ENCODE measurements around the gene GPR26.
A peak's percentile ranks its signal among the peaks of the same experiment; 100 is the strongest.

GPR26 gene

GRCh38 chr10:123635745-123636144, 30.4 kb upstream of the GPR26 start:
- Histone ChIP-seq H3K36me3 (ENCODE audit: control insufficient read depth in 1 of 2, insufficient read depth in 2 of 2, low read length in 2 of 2) (no peaks in the 10 kb centered on the region), H2BK12ac (ENCODE audit: low read length) (no peak overlapping the region), H3K9ac (ENCODE audit: low read length) (no peak overlapping the region), H2BK120ac (ENCODE audit: insufficient read depth, low read length, poor library complexity) (no peak overlapping the region), H3K27ac (ENCODE audit: low read depth, low read length) (no peak overlapping the region), H3K4me3 (ENCODE audit: low read depth, low read length) (no peak overlapping the region), H2AK5ac (ENCODE audit: low read length) (no peak overlapping the region), H3K23ac (ENCODE audit: low read length) (no peak overlapping the region), H3K4ac (ENCODE audit: low read depth, low read length) (no peak overlapping the region), H3K9me3 (ENCODE audit: insufficient read depth, low read depth, low read length) (peaks cover 2% of the 10 kb centered on the region), H3K4me1 (ENCODE audit: control insufficient read depth in 1 of 2, insufficient read depth in 2 of 2, low read length in 2 of 2) (peaks cover 16 to 28% of the 10 kb centered on the region in 2 experiments), H4K12ac (ENCODE audit: low read depth, low read length) (no peak overlapping the region), H3K79me1 (ENCODE audit: low read length) (peaks cover 3% of the 10 kb centered on the region), H4K8ac (ENCODE audit: low read depth, low read length) (no peak overlapping the region), H2AFZ (ENCODE audit: insufficient read depth, low read length, poor library complexity) (no peak overlapping the region), H2BK5ac (ENCODE audit: low read depth, low read length, poor library complexity) (no peak overlapping the region), H3K79me2 (ENCODE audit: control insufficient read depth, insufficient read depth, low read length, poor library complexity) (no peaks in the 10 kb centered on the region), H3K18ac (ENCODE audit: low read length) (no peak overlapping the region), H4K91ac (ENCODE audit: low read depth, low read length) (no peak overlapping the region), H3K27me3 (ENCODE audit: insufficient read depth, low read length) (no peaks in the 10 kb centered on the region), H3K14ac (ENCODE audit: low read length) (no peak overlapping the region), H3K4me2 (ENCODE audit: low read length) (no peak overlapping the region)
- no CpG with 5 or more reads among the region's 2 CpGs for WGBS (ENCODE audit: extremely low coverage, insufficient coverage, insufficient read length)
- DNase-seq: peak in 1 of 2 donors; percentile 27

GRCh38 chr10:123636598-123637325, 29.4 kb upstream of the GPR26 start:
- H3K79me1 ChIP-seq (ENCODE audit: low read length): peaks cover 3% of the 10 kb centered on the region
- no peak overlapping the region for H3K9ac ChIP-seq (ENCODE audit: low read length)
- no peak overlapping the region for H4K91ac ChIP-seq (ENCODE audit: low read depth, low read length)
- H2BK12ac ChIP-seq (ENCODE audit: low read length): peak overlapping the region; percentile 20
- H3K4me1 ChIP-seq (ENCODE audit: control insufficient read depth in 1 of 2, insufficient read depth in 2 of 2, low read length in 2 of 2): peaks cover 16 to 28% of the 10 kb centered on the region in 2 experiments
- no peak overlapping the region for H3K18ac ChIP-seq (ENCODE audit: low read length)
- no peak overlapping the region for H2BK5ac ChIP-seq (ENCODE audit: low read depth, low read length, poor library complexity)
- H2BK120ac ChIP-seq (ENCODE audit: insufficient read depth, low read length, poor library complexity): no peak overlapping the region
- H2AK5ac ChIP-seq (ENCODE audit: low read length): no peak overlapping the region
- H2AFZ ChIP-seq (ENCODE audit: insufficient read depth, low read length, poor library complexity): no peak overlapping the region
- no peak overlapping the region for H4K8ac ChIP-seq (ENCODE audit: low read depth, low read length)
- WGBS (ENCODE audit: extremely low coverage, insufficient coverage, insufficient read length): no CpG with 5 or more reads among the region's 8 CpGs
- H3K23ac ChIP-seq (ENCODE audit: low read length): no peak overlapping the region
- no peak overlapping the region for H3K27ac ChIP-seq (ENCODE audit: low read depth, low read length)
- H4K12ac ChIP-seq (ENCODE audit: low read depth, low read length): no peak overlapping the region
- H3K4me2 ChIP-seq (ENCODE audit: low read length): no peak overlapping the region
- H3K27me3 ChIP-seq (ENCODE audit: insufficient read depth, low read length): no peaks in the 10 kb centered on the region
- no peaks in the 10 kb centered on the region for H3K79me2 ChIP-seq (ENCODE audit: control insufficient read depth, insufficient read depth, low read length, poor library complexity)
- no peak overlapping the region for H3K14ac ChIP-seq (ENCODE audit: low read length)
- H3K4me3 ChIP-seq (ENCODE audit: low read depth, low read length): no peak overlapping the region
- peaks cover 2% of the 10 kb centered on the region for H3K9me3 ChIP-seq (ENCODE audit: insufficient read depth, low read depth, low read length)
- DNase-seq: peak; percentile 24 to 55
- H3K36me3 ChIP-seq (ENCODE audit: control insufficient read depth in 1 of 2, insufficient read depth in 2 of 2, low read length in 2 of 2): no peaks in the 10 kb centered on the region
- no peak overlapping the region for H3K4ac ChIP-seq (ENCODE audit: low read depth, low read length)

- Histone ChIP-seq H3K4me3 (ENCODE audit: low read depth, low read length) (no peak overlapping the region), H3K4ac (ENCODE audit: low read depth, low read length) (no peak overlapping the region), H3K4me1 (ENCODE audit: control insufficient read depth in 1 of 2, insufficient read depth in 2 of 2, low read length in 2 of 2) (peaks cover 16 to 28% of the 10 kb centered on the region in 2 experiments), H3K18ac (ENCODE audit: low read length) (no peak overlapping the region), H3K9ac (ENCODE audit: low read length) (no peak overlapping the region), H4K91ac (ENCODE audit: low read depth, low read length) (no peak overlapping the region), H3K14ac (ENCODE audit: low read length) (no peak overlapping the region), H3K79me1 (ENCODE audit: low read length) (peaks cover 4% of the 10 kb centered on the region), H2BK120ac (ENCODE audit: insufficient read depth, low read length, poor library complexity) (no peak overlapping the region), H3K4me2 (ENCODE audit: low read length) (no peak overlapping the region), H3K27ac (ENCODE audit: low read depth, low read length) (no peak overlapping the region), H2BK5ac (ENCODE audit: low read depth, low read length, poor library complexity) (no peak overlapping the region), H3K36me3 (ENCODE audit: control insufficient read depth in 1 of 2, insufficient read depth in 2 of 2, low read length in 2 of 2) (no peaks in the 10 kb centered on the region), H3K79me2 (ENCODE audit: control insufficient read depth, insufficient read depth, low read length, poor library complexity) (no peaks in the 10 kb centered on the region), H2AK5ac (ENCODE audit: low read length) (no peak overlapping the region), H3K23ac (ENCODE audit: low read length) (no peak overlapping the region), H2BK12ac (ENCODE audit: low read length) (peak overlapping the region; percentile 47), H3K27me3 (ENCODE audit: insufficient read depth, low read length) (no peaks in the 10 kb centered on the region), H4K12ac (ENCODE audit: low read depth, low read length) (no peak overlapping the region), H3K9me3 (ENCODE audit: insufficient read depth, low read depth, low read length) (peaks cover 2% of the 10 kb centered on the region), H4K8ac (ENCODE audit: low read depth, low read length) (no peak overlapping the region), H2AFZ (ENCODE audit: insufficient read depth, low read length, poor library complexity) (no peak overlapping the region)
- DNase-seq: no peak
- no CpG with 5 or more reads among the region's 6 CpGs for WGBS (ENCODE audit: extremely low coverage, insufficient coverage, insufficient read length)
Observed at GRCh38 chr10:123637326-123637880, 28.8 kb upstream of the GPR26 start.

GRCh38 chr10:123639131-123639530, 27.0 kb upstream of the GPR26 start:
- WGBS (ENCODE audit: extremely low coverage, insufficient coverage, insufficient read length): no CpG with 5 or more reads among the region's 3 CpGs
- no peak for DNase-seq
- peak overlapping the region; percentile 45 for H2BK12ac ChIP-seq (ENCODE audit: low read length)
- H3K79me1 ChIP-seq (ENCODE audit: low read length): peaks cover 4% of the 10 kb centered on the region
- no peak overlapping the region for H3K4me2 ChIP-seq (ENCODE audit: low read length)
- H3K9ac ChIP-seq (ENCODE audit: low read length): no peak overlapping the region
- no peak overlapping the region for H3K4ac ChIP-seq (ENCODE audit: low read depth, low read length)
- H3K36me3 ChIP-seq (ENCODE audit: control insufficient read depth in 1 of 2, insufficient read depth in 2 of 2, low read length in 2 of 2): no peaks in the 10 kb centered on the region
- H2BK120ac ChIP-seq (ENCODE audit: insufficient read depth, low read length, poor library complexity): no peak overlapping the region
- H3K14ac ChIP-seq (ENCODE audit: low read length): no peak overlapping the region
- H4K8ac ChIP-seq (ENCODE audit: low read depth, low read length): no peak overlapping the region
- no peak overlapping the region for H2AK5ac ChIP-seq (ENCODE audit: low read length)
- no peak overlapping the region for H3K18ac ChIP-seq (ENCODE audit: low read length)
- no peaks in the 10 kb centered on the region for H3K79me2 ChIP-seq (ENCODE audit: control insufficient read depth, insufficient read depth, low read length, poor library complexity)
- H2BK5ac ChIP-seq (ENCODE audit: low read depth, low read length, poor library complexity): peak overlapping the region; percentile 21
- no peak overlapping the region for H2AFZ ChIP-seq (ENCODE audit: insufficient read depth, low read length, poor library complexity)
- peaks cover 21 to 30% of the 10 kb centered on the region in 2 experiments for H3K4me1 ChIP-seq (ENCODE audit: control insufficient read depth in 1 of 2, insufficient read depth in 2 of 2, low read length in 2 of 2)
- H3K27ac ChIP-seq (ENCODE audit: low read depth, low read length): no peak overlapping the region
- H4K91ac ChIP-seq (ENCODE audit: low read depth, low read length): no peak overlapping the region
- no peak overlapping the region for H3K23ac ChIP-seq (ENCODE audit: low read length)
- no peak overlapping the region for H4K12ac ChIP-seq (ENCODE audit: low read depth, low read length)
- H3K4me3 ChIP-seq (ENCODE audit: low read depth, low read length): no peak overlapping the region
- peaks cover 2% of the 10 kb centered on the region for H3K9me3 ChIP-seq (ENCODE audit: insufficient read depth, low read depth, low read length)
- no peaks in the 10 kb centered on the region for H3K27me3 ChIP-seq (ENCODE audit: insufficient read depth, low read length)

Data from trophoblast cell (in vitro differentiated cells and primary cell).